ENCODE measurements around the gene BZW2.

BZW2 gene

GRCh38 chr7:16724344-16724743 lies 78.4 kb downstream of the BZW2 start:
- no peak for DNase-seq

DNA sequence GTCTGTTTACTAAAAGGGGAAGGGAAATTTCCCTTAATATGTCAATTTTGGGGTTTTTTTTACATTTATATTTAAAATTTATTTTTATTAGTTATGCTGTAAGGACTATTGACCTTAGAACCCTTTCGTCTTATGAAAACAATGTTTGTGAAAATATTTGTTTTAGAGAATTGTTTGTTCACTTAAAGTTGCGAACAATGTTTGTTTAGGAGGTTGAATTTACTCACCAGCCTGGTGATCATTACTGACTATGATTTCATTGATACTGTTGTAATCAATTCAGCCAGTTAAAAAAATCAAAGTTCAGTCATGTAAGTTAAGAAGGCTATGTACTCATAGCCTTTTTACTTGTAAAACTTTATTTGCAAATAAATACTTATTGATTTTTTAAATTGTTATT lies 80.2 kb downstream of the BZW2 start:
- DNase-seq = no peak

DNA sequence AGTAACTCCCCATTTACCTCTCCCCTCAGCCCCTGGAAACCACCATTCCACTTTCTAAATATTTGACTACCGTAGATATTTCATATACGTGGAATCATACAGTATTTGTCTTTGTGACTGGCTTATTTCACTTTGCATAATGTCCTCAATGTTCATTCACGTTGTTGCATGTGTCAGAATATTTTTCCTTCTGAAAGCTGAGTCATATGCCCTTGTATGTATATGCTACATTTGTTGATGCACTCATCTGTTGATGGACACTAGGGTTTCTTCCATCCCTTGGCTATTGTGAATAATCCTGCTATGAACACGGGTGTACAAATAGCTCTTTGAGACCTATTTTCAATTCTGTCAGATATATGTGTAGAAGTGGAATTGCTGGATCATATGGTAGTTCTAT lies 81.8 kb downstream of the BZW2 start:
- no peak for DNase-seq

- no peak for DNase-seq
These were observed 82.8 kb downstream of the BZW2 start for GRCh38 chr7:16728811-16729210.

DNA sequence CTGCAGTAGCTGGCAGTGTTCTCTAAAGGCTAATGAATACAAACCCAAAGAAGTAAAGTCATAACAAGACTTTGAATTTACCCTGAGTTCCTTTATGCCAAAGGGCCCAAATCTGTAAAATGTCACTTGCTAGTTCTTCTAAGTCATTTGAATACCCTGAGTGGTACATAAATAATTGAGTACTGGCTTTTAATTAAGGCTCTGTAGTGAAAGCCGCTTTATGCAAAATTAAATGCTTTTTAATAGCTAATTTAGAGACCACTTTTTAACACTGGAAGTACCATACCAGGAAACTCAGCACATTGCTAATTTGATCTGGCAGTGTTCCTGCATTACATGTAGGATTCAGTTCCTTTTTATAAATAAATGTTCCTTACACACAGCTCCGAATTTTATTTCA lies 83.6 kb downstream of the BZW2 start:
- DNase-seq = no peak

DNA sequence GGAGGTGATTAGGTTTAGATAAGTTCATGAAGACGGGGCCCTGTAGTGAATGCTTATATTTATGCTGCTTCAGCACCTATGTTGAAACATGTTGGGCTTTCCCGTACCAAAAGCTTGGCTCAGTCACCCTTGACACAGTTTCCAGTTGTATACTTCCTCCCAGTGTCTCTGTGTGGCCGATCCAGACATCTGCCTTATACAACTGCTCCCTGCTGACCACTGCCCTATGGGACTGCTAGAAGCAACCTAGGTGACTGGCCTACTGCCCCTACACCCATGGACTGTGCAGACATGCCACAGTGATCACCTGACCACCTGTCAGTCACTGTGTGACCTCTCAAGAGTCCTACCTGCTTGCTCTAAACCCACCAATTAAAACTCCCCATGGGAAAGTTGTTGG lies 85.0 kb downstream of the BZW2 start:
- DNase-seq = no peak

DNA sequence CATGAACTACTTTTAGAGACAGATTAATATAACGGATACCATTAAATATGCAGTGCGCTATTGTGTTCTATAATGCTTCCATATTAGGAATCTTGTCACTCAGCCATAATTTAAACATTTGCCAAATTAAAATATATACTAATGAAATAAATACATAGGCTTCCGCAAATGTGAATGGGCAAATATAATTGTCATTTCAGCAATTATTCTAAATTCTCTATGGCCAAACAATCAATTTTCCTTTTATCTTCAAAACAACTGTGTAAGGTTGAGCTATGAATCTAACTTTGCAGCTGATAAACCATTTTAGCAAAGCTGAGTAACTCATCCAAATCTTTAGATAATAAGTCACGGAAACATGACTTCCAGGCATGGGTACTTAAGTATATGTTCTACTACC lies 86.8 kb downstream of the BZW2 start:
- DNase-seq = no peak

GRCh38 chr7:16734148-16734726 lies 88.3 kb downstream of the BZW2 start:
- DNase-seq = no peak

DNA sequence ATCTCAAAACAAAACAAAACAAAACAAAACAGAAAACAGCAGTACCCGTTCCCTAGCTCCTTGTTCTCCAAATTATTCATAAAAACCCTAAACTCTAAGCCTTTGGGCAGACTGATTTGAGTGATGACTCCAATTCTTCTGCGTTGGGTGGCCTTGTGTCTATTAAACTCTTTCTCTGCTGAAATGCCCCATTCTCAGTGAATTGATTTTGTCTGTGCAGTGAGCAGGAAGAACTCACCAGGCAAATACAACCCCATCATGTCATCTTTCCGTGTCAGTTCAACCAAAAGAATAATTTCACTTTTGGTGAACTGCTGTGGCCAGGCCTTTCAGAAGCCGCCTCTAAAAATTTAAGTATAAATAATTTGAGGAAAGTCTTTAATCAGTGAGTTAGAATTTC lies 89.0 kb downstream of the BZW2 start:
- no peak for DNase-seq

DNA sequence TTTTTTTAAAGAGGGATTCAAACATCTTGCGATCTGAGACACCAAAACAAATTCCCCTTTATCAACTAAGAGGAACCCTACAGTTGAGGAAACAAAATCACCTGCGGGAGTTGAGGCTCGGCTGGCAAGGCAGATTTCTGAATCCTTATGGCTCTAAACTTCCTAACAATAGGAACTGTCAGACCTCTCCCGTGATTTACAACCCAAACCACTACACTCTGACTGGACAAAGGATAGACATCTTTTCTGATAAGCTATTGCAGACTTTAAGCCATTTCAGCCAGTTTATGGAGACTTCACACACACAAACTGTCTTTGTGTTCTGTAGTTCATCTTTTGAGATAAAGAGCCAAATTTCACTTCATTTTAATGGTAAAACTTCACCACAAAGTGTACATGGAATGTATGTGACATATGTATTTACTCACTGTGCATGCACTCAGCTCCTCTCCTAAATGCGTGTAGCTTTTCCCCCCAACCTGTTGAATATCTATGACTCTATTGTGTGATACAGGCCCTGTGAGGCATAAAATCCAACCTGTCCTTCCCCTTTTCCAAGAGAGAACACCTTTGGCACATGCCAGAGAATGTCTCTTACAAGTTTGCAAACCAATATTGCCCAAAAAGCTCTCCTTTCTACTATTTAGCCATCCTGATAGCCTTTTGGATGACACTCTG lies 92.2 kb downstream of the BZW2 start:
- DNase-seq = no peak

DNA sequence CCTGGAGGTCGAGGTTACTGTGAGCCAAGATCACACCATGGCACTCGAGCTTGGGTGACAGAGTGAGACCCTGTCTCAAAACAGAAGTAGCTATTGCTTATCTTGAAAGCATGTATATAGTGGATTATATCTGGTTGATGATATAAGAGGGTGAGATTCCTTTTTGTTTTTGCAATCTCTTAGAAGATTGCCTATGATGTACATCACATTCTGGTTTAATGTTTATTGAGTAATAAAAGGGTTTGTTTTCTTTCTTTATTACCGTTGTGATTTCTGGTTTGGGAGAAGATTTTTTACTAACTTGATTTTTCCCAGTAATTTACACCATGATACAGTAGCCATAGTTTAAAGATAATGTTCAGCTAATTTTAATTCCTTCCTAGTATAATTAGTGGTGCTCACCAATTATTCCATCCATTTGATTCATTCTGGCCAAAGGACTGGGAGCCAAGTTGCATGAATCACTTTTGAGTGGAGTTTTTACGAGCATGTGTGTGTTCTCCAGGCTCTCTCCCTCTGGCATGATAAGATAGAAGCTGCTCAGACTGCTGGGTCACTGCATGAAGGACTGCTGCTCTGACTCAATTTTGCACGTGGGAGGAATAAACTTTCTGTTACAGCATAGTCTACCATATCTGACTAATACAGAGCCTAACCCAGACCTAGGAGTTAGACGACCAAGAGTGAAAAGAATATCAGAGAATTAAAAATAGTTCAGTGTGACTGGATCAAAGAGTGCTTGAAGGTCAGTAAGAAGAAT lies 94.1 kb downstream of the BZW2 start:
- DNase-seq = no peak

DNA sequence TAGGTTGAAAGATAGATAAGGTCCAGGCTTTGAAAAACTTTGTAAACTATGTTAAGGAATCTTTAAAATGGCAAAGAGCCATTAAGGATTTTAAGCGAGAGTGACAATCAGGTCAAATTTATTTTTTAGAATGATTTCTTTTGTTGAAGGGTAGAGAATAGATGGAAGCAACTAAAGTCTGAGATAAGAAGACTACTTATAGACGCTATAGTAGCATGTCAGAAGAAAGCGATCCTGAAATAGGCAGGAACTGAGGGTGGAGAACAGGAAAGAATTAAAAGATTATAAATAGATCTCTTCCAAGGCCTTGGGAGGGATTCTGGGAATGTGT lies 94.6 kb downstream of the BZW2 start:
- DNase-seq = no peak

GRCh38 chr7:16740996-16741395 lies 95.0 kb downstream of the BZW2 start:
- DNase-seq = no peak

DNA sequence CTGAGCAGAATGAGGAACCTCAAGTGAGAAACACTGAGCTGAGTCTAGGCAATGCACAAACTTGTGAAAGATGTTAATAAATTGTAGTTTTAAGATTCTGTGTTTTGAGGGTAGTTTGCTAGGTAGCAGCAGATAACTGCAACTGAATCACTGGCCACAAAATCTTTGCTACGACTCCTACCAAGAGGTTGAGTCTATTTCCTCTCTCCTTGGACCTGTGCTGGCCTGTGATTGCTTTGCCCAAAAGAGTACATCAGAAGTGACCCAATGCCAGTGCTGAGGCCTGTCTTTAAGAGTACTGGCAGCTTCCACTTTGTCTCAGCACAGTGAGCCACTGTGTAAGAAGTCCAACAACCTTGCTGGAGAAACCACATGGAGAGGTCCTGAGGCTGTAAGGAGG lies 95.7 kb downstream of the BZW2 start:
- no peak for DNase-seq

DNA sequence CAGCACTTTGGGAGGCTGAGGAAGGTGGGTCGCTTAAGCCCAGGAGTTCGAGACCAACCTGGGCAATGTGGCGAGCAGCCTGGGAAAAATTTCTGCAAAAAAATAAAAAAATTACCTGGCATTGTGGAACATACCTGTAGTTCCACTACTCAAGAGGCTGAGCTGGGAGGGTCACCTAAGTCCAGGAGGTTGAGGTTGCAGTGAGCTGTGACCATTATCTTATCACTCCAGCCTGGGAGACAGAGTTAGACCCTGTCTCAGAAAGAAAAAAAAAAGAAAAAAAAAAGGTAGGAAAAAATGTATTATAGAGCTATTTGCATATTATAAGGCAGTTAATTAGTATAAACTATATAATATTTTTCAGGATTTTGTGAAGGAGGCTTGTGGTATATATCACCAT lies 96.6 kb downstream of the BZW2 start:
- DNase-seq = no peak

- DNase-seq = no peak
These were observed 97.3 kb downstream of the BZW2 start for GRCh38 chr7:16743236-16743635.

- DNase-seq = no peak
These were observed 98.7 kb downstream of the BZW2 start for GRCh38 chr7:16744518-16745250.

- DNase-seq = no peak
These were observed 99.7 kb downstream of the BZW2 start for GRCh38 chr7:16745645-16746044.

- no peak for DNase-seq
These were observed 101.1 kb downstream of the BZW2 start for GRCh38 chr7:16747102-16747501.

DNA sequence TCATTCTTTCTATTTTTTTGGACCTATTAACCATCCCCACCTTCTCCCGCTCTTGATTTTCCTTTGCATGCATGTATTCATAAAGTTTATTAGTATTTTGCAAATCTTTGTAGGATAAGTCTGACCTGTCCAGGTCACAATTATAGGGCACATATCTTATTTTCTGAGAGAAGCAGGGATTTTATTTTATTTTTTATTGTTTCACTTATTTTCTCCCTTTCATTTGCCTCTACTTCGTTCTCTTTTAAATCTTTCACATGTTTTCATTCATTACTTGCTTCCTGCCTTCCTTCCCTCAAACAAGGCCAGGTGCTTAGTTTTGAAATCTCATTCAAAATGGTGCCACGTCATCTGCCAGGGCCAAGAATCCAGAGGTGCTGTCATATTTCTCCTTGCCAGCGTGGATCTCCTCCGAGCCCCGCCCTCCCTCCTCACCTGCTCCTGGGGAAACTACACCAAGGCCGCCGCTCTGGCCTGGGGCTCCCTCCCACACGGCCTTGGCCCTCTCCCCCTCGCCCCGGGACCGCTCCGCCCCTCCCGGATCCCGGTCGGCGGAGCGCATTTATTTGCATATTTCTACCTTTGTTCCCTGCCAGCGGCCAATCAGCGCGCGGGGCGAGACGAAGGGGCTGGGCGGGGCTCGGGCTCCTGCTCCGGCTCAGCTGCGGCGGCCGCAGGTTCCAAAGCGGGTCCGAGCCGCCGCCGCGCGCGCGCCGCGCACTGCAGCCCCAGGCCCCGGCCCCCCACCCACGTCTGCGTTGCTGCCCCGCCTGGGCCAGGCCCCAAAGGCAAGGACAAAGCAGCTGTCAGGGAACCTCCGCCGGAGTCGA lies 107.3 kb downstream of the BZW2 start, which contains the start of gene TSPAN13:
Gene TSPAN13 (plus strand): TSS at position 654 of the 830 bp plus-strand sequence. CDS start 213 bp downstream, outside the sequence.
- DNase-seq = peak; percentile 93

- DNase-seq = peak; percentile 57
These were observed 108.2 kb downstream of the BZW2 start for GRCh38 chr7:16753932-16754855.
